Activated T-helper 1 cell treated with anti-CD3 and anti-CD28 coated beads, Interleukin-12 subunit alpha, Interleukin-12 subunit beta, Interleukin-2, Interleukin-4 antibody, amounts not matched to agents 30 ng/mL and 10 ng/mL and 1 ng/mL, durations not matched to agents 14 hours and 24 hours and 36 hours (primary cell): ENCODE results near the gene PPM1N. TPM values are rescaled to one million over a fixed set of nuclear protein-coding genes. Genes with fewer than 3 reads are reported as not detected.

ENCODE experiments used
- DNase-seq: peaks from one replicate; pipeline ENCODE4 v3.0.0; 2021; ENCODE audit warnings: low spot score
- H3K27ac Mint-ChIP-seq: one replicate; pipeline ENCODE4 v1.8.0; 2021; ENCODE audit warnings: mild to moderate bottlenecking, mixed read lengths
- H3K27me3 Mint-ChIP-seq: one replicate; pipeline ENCODE4 v1.8.0; 2022; ENCODE audit warnings: mild to moderate bottlenecking, moderate library complexity, mixed read lengths; ENCODE audit not compliant: insufficient read depth
- H3K36me3 Mint-ChIP-seq: one replicate; pipeline ENCODE4 v1.8.0; 2021; ENCODE audit warnings: low read depth, mixed read lengths
- H3K4me1 Mint-ChIP-seq: one replicate; pipeline ENCODE4 v1.8.0; 2021; ENCODE audit warnings: low read depth, mixed read lengths
- H3K4me3 Mint-ChIP-seq: one replicate; pipeline ENCODE4 v1.8.0; 2021; ENCODE audit warnings: mild to moderate bottlenecking, moderate library complexity, mixed read lengths
- H3K9me3 Mint-ChIP-seq: one replicate; pipeline ENCODE4 v1.8.0; 2021; ENCODE audit warnings: mixed read lengths
- intact Hi-C: fragments of 100-400 bp; cut with micrococcal nuclease; formaldehyde crosslinking; loops from one replicate; pipeline ENCODE4 v1.15.1; 2024
- total RNA-seq: library from RNA; stranded (reverse); gene quantifications from 2 replicates; pipeline ENCODE4 v1.2.3, GENCODE V29; 2022

Gene PPM1N
- total RNA-seq, 1 donor from 2014 or later, result 1.0 TPM

DNA sequence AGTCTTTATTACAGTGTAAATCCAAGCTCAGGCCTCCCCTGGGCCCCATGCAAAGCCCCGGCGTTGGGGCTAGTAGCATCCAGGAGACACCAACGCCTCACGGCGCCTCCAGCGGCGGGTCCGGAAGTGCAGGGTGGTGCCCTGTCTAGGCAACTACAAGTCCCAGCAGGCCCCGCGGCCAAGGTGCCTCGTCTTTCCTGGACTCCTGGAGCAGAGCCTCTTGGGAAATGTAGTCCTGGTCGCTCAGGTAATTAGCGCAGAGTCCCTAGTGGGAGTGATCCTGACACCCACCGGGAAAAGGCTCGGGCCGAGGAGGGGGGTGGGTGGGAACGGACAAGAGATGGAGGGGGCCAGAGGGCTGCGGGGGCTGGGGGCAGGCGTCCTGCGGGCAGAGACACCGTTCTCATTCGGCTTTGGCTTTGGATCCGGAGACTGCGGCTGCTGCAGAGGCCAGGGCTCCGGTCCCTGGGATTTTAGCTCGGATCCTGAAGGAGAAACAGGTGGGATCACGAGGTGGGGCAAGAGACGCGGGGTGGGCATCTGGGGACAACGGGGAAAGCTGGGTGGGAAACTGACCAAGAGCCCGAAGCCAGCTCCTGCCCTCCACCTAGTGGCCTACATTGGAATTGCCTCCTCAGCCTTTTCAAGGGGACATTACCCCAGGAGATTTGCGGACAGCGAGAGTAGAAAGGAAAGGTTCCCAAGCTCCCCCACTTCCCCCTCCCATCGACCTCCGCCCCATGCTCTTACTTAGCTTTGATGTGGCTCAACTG lies 12.8 kb upstream of the PPM1N start:
- no peaks in the 10 kb centered on the region for H3K9me3 Mint-ChIP-seq
- DNase-seq, result peak; percentile 96
- peak overlapping the region; percentile 87 for H3K4me3 Mint-ChIP-seq
- H3K36me3 Mint-ChIP-seq, result no peaks in the 10 kb centered on the region
- peaks cover 6% of the 10 kb centered on the region for H3K4me1 Mint-ChIP-seq
- peaks cover 6% of the 10 kb centered on the region for H3K27me3 Mint-ChIP-seq
- intact Hi-C loops, result loop anchor here (1.0 to 5.0 kb wide), 5 partner anchors 8 to 233 kb away; partner anchors contain the start of genes MARK4 and POLR1G
- peak overlapping the region; percentile 79 for H3K27ac Mint-ChIP-seq

DNA sequence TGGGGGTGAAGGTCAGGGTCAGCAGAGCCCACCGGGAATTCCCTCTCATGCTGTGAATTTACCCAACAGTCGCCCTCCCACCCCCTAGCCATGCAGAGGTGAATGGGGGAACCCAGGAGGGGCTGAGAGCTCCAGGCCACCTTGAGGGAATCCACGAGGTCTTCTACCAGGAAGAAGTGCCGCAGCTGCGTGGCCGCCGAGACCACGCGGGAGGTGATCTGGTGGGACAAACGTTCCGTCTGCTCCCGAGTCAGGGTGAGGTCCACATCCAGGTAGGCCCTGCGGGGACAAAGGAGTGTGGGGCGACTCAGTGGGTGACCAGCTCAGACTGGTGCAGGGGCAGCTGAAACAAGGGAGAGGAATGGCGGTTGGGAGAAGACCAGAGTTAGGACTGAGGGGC lies 9.5 kb upstream of the PPM1N start:
- intact Hi-C loops, result loop anchor here (5.0 kb wide), 1 partner anchor 236 kb away; the partner anchor contains the start of gene MARK4
- Mint-ChIP-seq H3K4me3 (no peak overlapping the region), H3K27ac (no peak overlapping the region), H3K36me3 (no peaks in the 10 kb centered on the region), H3K4me1 (peaks cover 23% of the 10 kb centered on the region), H3K9me3 (no peaks in the 10 kb centered on the region), H3K27me3 (peaks cover 6% of the 10 kb centered on the region)
- DNase-seq, result no peak

DNA sequence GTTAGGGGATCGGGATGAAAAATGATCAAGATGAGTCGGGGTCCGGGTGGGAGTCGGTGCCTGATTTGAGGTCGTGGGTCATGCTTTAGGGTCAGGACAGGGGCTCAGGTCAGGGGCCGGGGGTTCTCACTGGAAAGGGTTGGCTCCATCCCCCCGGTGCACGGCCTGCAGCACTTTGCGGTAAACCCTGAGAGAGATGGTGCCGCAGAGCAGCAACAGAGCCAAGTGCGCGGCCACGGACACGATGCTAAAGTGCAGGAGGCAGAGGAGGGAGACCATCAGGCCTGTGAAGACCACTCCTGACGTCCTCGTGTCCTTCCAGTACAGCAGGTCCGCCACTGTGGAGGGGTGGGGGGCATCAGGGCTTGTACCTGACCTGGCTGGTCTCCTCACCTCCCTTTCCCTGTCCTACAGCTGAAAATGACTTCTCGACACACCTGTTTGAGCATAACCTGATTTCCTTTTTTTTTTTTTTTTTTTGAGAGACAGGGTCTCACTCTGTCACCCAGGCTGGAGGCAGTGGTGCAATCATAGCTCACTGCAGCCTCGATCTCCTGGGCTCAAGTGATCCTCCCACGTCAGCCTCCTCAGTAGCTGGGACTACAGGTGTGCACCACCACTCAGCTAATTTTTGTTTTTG lies 8.9 kb upstream of the PPM1N start:
- Mint-ChIP-seq H3K36me3 (no peaks in the 10 kb centered on the region), H3K27ac (no peak overlapping the region), H3K27me3 (peaks cover 6% of the 10 kb centered on the region), H3K4me1 (peaks cover 20% of the 10 kb centered on the region), H3K4me3 (no peak overlapping the region), H3K9me3 (no peaks in the 10 kb centered on the region)
- intact Hi-C loops, result loop anchor here (5.0 kb wide), 1 partner anchor 237 kb away; the partner anchor contains the start of gene MARK4
- DNase-seq, result no peak

DNA sequence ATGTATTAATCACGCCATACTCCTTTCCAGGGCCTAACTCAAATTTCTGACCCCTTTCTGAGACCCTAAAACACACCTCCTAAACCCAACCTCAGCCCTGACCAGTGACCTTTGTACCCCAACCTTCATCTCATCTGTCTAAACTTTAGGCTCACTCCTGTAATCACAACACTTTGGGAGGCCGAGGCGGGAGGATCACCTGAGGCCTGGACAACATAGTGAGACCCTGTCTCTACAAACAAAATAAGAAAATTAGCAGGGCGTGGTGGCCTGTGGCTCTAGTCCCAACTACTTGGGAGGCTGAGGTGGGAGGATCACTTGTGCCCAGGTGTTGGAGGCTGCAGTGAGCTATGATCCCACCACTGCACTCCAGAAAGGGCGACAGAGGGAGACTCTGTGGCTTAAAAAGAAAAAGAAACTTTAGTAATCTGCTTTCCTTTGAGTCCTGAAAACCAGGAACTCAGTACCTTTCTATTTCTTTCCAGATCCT lies 6.1 kb upstream of the PPM1N start:
- intact Hi-C loops, result loop anchor here (2.0 kb wide), 1 partner anchor 15 kb away; the partner anchor contains the start of gene VASP
- Mint-ChIP-seq H3K36me3 (no peaks in the 10 kb centered on the region), H3K4me3 (peak overlapping the region; percentile 42), H3K27ac (no peak overlapping the region), H3K4me1 (peaks cover 32% of the 10 kb centered on the region), H3K9me3 (no peaks in the 10 kb centered on the region), H3K27me3 (peaks cover 22% of the 10 kb centered on the region)
- no peak for DNase-seq

DNA sequence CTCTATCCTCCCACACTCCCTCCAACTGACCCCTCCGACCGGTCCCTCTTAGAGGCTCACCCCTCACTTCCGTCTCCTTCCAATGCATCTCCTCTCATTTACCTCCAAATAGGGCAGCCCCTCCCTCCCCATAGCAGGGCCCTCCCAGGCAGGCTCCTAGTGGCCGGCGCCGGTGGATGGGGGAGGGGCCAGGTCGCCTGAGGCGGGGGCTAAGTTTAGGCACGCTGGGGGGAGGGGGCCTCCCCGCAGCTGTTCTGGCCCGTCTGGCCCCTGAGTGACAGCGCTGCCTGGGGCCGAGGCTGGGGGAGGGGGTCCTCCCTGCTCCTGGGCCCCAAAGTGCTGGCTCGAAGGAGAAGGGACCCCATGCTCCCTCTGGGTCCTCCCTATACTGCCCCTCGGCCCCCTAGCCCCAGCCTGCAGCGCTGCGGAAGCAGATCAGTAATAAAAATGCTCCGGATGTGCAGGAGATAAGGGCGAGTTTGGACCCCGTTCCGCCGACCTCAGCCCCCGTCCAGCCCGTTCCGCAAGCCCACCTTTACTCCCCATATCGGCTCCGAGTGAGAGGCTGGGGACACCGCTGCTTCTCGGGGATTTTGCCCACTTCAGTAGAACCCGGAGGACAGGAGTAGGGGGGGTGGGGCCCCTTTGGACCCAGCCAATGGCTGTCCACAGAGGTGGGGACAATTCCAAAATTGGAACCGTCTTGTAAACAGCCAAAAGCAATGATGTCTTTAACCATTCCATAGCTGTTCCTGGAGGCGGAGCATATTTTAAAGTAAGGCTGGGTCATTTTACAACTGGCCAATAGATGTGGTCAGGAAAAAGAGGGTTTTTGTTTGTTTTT lies 5.4 kb upstream of the PPM1N start:
- DNase-seq, result no peak
- intact Hi-C loops, result loop anchor here (1.0 to 2.0 kb wide), 4 partner anchors 8 to 65 kb away; partner anchors contain the start of gene VASP
- Mint-ChIP-seq H3K27ac (no peak overlapping the region), H3K4me1 (peaks cover 37% of the 10 kb centered on the region), H3K27me3 (peaks cover 25% of the 10 kb centered on the region), H3K9me3 (no peaks in the 10 kb centered on the region), H3K4me3 (peak overlapping the region; percentile 82), H3K36me3 (no peaks in the 10 kb centered on the region)

DNA sequence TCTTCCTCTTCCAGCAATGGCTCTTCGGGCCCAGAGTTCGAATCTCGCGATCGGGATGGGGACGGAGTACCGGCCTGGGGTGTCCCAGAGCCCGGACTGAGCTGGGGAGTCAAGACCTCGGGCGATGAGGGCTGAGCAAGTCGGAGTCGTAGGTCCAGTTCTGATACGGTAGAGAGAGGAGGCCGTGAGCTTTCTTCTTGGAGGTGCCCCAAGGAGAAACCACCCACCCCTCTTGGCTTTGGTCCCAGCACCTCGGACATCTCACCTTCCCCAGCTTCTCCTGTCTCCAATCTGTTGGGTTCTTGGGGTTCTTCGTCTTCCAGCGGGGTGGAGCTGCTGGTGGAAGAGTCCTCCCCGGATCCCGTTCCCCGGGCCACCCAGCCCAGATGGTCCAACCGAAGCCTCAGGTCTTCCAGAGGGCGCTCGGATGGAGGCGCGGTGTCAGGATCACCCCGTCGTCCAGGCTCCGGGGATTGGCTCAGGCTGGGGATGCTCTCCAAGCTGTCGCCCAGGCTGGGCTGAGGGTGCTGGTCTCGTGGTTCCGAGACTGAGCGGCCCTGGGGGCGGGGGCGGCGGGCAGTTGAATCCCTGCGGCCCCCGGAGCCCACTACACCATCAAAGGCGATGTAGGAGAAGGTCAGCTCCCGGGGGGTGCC lies 3.9 kb upstream of the PPM1N start:
- peaks cover 31% of the 10 kb centered on the region for H3K27me3 Mint-ChIP-seq
- intact Hi-C loops, result no loop called here

DNA sequence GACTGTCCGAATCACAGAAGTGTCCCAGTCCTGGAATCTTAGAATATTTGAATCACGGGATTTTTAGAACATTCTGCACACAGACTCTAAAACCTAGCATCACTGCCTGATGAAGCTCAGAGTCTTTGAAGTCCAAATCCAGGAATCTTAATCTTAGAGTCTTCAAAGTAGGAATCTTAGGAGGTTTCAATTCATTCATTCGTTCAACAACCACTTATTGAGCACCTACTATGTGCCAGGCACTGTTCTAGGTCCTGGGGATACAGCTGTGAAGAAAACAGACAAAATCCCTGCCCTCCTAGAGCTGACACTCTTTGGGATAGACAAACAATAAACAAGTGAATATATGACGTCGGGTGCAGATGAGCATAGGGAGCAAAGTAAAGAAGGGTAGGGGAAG lies 3.1 kb upstream of the PPM1N start:
- Mint-ChIP-seq H3K36me3 (peaks cover 2% of the 10 kb centered on the region), H3K4me3 (peak overlapping the region; percentile 75), H3K9me3 (no peaks in the 10 kb centered on the region), H3K27me3 (peaks cover 34% of the 10 kb centered on the region), H3K4me1 (peaks cover 49% of the 10 kb centered on the region), H3K27ac (no peak overlapping the region)
- no peak for DNase-seq
- intact Hi-C loops, result no loop called here

More for the DNA sequence above, 3.9 kb upstream of the PPM1N start:
- H3K4me1 Mint-ChIP-seq, result peaks cover 45% of the 10 kb centered on the region
- no peak for DNase-seq
- H3K27ac Mint-ChIP-seq, result no peak overlapping the region
- peak overlapping the region; percentile 15 for H3K4me3 Mint-ChIP-seq
- peaks cover under 1% of the 10 kb centered on the region for H3K36me3 Mint-ChIP-seq
- H3K9me3 Mint-ChIP-seq, result no peaks in the 10 kb centered on the region

DNA sequence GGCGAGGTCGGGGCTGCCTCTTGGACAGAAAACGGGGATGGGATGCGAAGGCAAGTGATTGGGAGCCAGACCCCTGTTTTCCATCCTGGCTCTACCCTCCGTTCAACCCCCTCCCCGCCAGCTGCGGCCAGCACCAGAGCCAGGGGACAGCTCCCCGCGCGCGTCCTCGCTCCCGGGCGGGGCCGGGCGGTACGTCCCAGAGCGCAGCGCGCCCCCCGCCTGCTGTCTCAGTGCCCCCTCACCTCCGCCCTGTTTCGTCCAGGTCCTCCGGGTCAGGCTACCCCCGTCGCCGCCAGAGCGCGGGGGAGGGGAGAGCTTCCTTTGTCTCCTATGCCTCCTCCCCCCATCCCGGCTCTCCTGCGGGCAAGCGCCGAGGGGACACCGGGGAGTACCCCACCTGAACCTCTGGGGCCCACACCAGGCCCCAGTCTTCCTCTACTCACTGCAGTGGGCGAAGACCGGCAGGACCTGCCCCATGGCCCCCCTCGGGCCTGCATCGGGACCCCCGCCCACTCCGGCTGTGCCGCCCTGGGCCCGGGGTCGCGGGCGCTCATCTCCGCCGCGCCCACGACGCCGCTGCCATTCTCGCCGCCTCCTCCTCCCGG lies 1.8 kb upstream of the PPM1N start:
- no peak overlapping the region for H3K27ac Mint-ChIP-seq
- peaks cover 2% of the 10 kb centered on the region for H3K36me3 Mint-ChIP-seq
- no peaks in the 10 kb centered on the region for H3K9me3 Mint-ChIP-seq
- H3K4me3 Mint-ChIP-seq, result peak overlapping the region; percentile 75
- H3K4me1 Mint-ChIP-seq, result peaks cover 49% of the 10 kb centered on the region
- DNase-seq, result no peak
- intact Hi-C loops, result no loop called here
- H3K27me3 Mint-ChIP-seq, result peaks cover 34% of the 10 kb centered on the region

DNA sequence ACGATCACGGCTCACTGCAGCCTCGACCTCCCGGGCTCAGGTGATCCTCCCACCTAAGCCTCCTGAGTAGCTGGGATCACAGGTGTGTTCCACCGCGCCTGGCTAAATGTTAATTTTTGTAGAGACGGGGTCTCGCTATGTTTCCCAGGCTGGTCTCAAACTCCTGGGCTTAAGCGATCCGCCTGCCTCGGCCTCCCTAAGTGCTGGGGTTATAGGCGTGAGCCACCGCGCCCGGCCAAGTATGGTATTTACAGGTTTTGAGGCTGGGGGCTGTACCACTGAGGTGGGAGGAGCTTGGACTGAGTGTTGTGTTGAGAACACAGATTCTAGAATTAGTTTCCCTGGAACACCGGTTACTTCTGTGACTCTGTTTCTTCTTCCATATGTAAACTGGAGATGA lies 452 bp upstream of the PPM1N start:
- Mint-ChIP-seq H3K27me3 (peaks cover 32% of the 10 kb centered on the region), H3K36me3 (peaks cover 2% of the 10 kb centered on the region), H3K4me1 (peaks cover 39% of the 10 kb centered on the region), H3K4me3 (peak overlapping the region; percentile 67), H3K9me3 (no peaks in the 10 kb centered on the region), H3K27ac (no peak overlapping the region)
- intact Hi-C loops, result loop anchor here (1.0 kb wide), 3 partner anchors 9 to 146 kb away; partner anchors contain the start of gene OPA3
- no peak for DNase-seq

DNA sequence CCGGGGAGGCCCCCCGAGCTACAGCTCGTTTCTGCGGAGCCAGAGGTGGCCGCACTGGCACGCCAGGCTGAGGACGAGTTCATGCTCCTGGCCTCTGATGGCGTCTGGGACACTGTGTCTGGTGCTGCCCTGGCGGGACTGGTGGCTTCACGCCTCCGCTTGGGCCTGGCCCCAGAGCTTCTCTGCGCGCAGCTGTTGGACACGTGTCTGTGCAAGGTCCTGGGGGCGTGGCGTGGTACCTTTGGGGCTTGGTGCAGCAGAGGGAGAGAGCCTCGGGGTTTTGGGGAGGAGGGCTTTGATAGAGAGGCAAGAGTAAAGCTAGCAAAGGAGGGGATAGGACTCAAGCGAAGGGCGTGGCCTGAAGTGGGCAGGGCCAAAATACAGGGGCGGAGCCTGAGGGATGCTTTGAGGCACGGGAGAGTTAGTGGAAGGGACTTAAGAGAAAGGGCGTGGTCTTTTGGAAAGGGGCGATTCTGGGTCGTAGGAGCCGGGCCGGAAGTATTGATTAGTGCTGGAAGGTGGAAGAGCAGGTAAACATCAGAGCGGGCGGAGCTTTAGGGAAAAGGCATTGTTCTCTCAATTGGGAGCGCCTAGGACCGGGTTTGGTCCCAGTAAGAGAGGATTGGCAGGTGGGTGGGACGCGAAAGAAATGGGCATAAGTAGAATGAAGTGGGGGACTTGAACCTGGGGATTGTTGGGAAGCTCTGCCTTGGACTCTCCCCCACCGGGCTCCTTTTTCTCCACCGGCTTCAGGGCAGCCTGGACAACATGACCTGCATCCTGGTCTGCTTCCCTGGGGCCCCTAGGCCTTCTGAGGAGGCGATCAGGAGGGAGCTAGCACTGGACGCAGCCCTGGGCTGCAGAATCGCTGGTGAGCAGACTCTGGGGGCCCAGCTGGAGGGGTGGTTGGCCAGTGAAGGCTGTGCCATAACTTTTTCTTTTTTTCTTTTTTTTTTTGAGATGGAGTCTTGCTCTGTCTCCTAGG lies 1.2 kb downstream of the PPM1N start:
- Mint-ChIP-seq H3K36me3 (peaks cover 2% of the 10 kb centered on the region), H3K4me1 (peaks cover 31% of the 10 kb centered on the region), H3K4me3 (peak overlapping the region; percentile 15), H3K27me3 (peaks cover 32% of the 10 kb centered on the region), H3K9me3 (no peaks in the 10 kb centered on the region), H3K27ac (peak overlapping the region; percentile 9)
- peak; percentile 62 for DNase-seq
- intact Hi-C loops, result no loop called here
